Spleen (tissue), 11 donors: ENCODE data around the gene AJM1. TPM values are rescaled to one million over a fixed set of nuclear protein-coding genes. Genes with fewer than 3 reads are reported as not detected.
"Not testable (repeated sequence)": the region's sequence is repeated elsewhere in the genome, so short reads cannot be mapped to it uniquely, and the experiment has no call there.

Source experiments
- DNase-seq: peaks from one replicate; pipeline ENCODE4 v3.0.0-alpha.2; 2020
- H3K27ac ChIP-seq, 8 donors: fragments of 200-600 bp; sonication (generic) in 7 of 8; 1 replicate in 4 of 8; 2 replicates in 4 of 8; pipeline versions ENCODE4 v1.5.0 to v1.8.0; 2016 to 2021; ENCODE audit warnings: inconsistent platforms in 4 of 8, mild to moderate bottlenecking in 4 of 8, moderate library complexity in 1 of 8
- H3K27me3 ChIP-seq, 7 donors: fragments of 200-600 bp; sonication (generic) in 6 of 7; replicated peaks in 1 of 7; 1 replicate in 4 of 7; 2 replicates in 3 of 7; pipeline versions ENCODE4 v1.5.0 to v1.8.0; 2016 to 2021; ENCODE audit warnings: inconsistent platforms in 3 of 7, mild to moderate bottlenecking in 1 of 7
- H3K36me3 ChIP-seq, 6 donors: fragments of 200-600 bp; sonication (generic) in 5 of 6; 1 replicate in 4 of 6; 2 replicates in 2 of 6; pipeline versions ENCODE4 v1.5.0 to v1.8.0; 2016 to 2021; ENCODE audit warnings: inconsistent platforms in 2 of 6
- H3K4me1 ChIP-seq, 6 donors: fragments of 200-600 bp; sonication (generic) in 5 of 6; 1 replicate in 3 of 6; 2 replicates in 3 of 6; pipeline versions ENCODE4 v1.5.0 to v1.8.0; 2016 to 2021; ENCODE audit warnings: inconsistent platforms in 3 of 6
- H3K4me3 ChIP-seq, 8 donors: fragments of 200-600 bp; sonication (generic) in 7 of 8; 1 replicate in 4 of 8; 2 replicates in 4 of 8; pipeline versions ENCODE4 v1.5.0 to v1.8.0; 2016 to 2021; ENCODE audit warnings: inconsistent platforms in 4 of 8, mild to moderate bottlenecking in 4 of 8, moderate library complexity in 2 of 8
- H3K9me3 ChIP-seq, 8 donors: fragments of 200-600 bp; sonication (generic) in 7 of 8; 1 replicate in 4 of 8; 2 replicates in 4 of 8; pipeline versions ENCODE4 v1.5.0 to v1.8.0; 2016 to 2021; ENCODE audit warnings: inconsistent platforms in 4 of 8
- POLR2A ChIP-seq, 3 donors: fragments of 450-650 bp; IDR thresholded peaks; one replicate each; pipeline ENCODE4 v1.5.1; 2017; ENCODE audit warnings: antibody characterized with exemption in 3 of 3, mild to moderate bottlenecking in 1 of 3
- POLR2AphosphoS5 ChIP-seq, 3 donors: sonication (generic); formaldehyde crosslinking; IDR thresholded peaks; one replicate each; pipeline ENCODE4 v1.5.1; 2017; ENCODE audit warnings: antibody characterized with exemption in 3 of 3
- WGBS, 5 donors: extraction: QIAGEN DNeasy Blood & Tissue Kit in 3 of 5; methylation state at CpG; one replicate each; pipeline versions ENCODE4 v1.1.5 to v1.1.7; 2013 to 2018; 5-methylcytosine and 5-hydroxymethylcytosine counted together
- intact Hi-C: fragments of 100-400 bp; cut with DNase I; formaldehyde crosslinking; loops from one replicate; pipeline ENCODE4 v1.15.0; 2023; ENCODE audit warnings: low total_unique reads
- polyA plus RNA-seq, 3 donors: library from polyadenylated mRNA; stranded (reverse); fragments of 200-250 nt; gene quantifications; one replicate each; pipeline ENCODE4 v1.2.1, GENCODE V29; 2013
- total RNA-seq, 7 donors: library from RNA; depleted of rRNA in 3 of 7; stranded (reverse); fragments of >200 nt in 3 of 7; fragmentation: NEBNext Ultra II Directional in 4 of 7; extraction: Animal tissue kit (Norgen Biotek cat#: 25700) in 4 of 7; gene quantifications; one replicate each; pipeline versions ENCODE4 v1.1.0 to v1.2.1, GENCODE V29; 2016 to 2021
- TF ChIP-seq, protein P1 (sequence below), 11 experiments: fragments of 200-600 bp in 7 of 11; fragments of 450-650 bp in 4 of 11; sonication (generic) in 4 of 11; IDR thresholded peaks in 8 of 11; conservative IDR thresholded peaks in 3 of 11; 1 replicate in 7 of 11; 2 replicates in 4 of 11; pipeline versions ENCODE4 v1.4.0 to v1.8.0; 2016 to 2021; ENCODE audit warnings: antibody characterized with exemption in 11 of 11, inconsistent platforms in 4 of 11, mild to moderate bottlenecking in 1 of 11
- donor health status: healthy with polysubstance abuse.
- donor health status: DM: no; HTN: no; CAD: no; lungs with moderate emphysema.
- donor health status: DM: no; HTN: no; CAD: no.
- donor health status: Bipolar disorder and iron deficiency.
- donor health status: healthy.
- donor health status: DM: no; HTN: no; CAD: no.
- donor health status: DM: yes; HTN: yes; CAD: no.

Gene AJM1
- total and polyA plus RNA-seq, 10 donors: 0.91 to 13.1 (median 4.9) TPM

DNA sequence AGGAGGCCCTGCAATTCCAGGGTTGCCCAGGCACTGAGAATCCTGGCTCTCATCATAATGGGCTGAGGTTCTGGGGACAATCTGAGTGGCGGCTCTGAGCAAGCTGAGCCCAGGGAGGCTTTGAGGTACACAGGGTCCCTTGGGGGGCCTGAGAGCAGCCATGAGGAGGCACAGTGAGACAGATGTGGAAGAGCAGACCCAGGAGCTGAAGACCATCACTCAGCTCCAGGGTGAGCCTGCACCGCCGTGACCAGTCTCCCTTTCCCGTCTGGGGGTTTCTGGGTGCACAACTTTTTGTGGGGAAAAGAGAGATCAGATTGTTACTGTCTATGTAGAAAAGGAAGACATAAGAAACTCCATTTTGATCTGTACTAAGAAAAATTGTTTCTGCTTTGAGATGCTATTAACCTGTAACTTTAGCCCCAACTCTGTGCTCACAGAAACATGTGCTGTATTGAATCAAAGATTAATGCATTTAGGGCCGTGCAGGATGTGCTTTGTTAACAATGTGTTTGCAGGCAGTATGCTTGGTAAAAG lies 46.0 kb upstream of the AJM1 start, which contains the start of gene CCDC183:
CCDC183 (plus strand) TSS at position 101 of the 537 bp plus-strand sequence; CDS start at position 161, 60 bp downstream.
- TF ChIP-seq, protein P1, sequence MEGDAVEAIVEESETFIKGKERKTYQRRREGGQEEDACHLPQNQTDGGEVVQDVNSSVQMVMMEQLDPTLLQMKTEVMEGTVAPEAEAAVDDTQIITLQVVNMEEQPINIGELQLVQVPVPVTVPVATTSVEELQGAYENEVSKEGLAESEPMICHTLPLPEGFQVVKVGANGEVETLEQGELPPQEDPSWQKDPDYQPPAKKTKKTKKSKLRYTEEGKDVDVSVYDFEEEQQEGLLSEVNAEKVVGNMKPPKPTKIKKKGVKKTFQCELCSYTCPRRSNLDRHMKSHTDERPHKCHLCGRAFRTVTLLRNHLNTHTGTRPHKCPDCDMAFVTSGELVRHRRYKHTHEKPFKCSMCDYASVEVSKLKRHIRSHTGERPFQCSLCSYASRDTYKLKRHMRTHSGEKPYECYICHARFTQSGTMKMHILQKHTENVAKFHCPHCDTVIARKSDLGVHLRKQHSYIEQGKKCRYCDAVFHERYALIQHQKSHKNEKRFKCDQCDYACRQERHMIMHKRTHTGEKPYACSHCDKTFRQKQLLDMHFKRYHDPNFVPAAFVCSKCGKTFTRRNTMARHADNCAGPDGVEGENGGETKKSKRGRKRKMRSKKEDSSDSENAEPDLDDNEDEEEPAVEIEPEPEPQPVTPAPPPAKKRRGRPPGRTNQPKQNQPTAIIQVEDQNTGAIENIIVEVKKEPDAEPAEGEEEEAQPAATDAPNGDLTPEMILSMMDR (IDR thresholded peaks at IDR 0.05 in 8 of 11, conservative IDR thresholded peaks at IDR 0.05 in 3 of 11): no peak
- TF ChIP-seq POLR2A (IDR thresholded peaks at IDR 0.05) (no peak), POLR2AphosphoS5 (IDR thresholded peaks at IDR 0.05) (no peak)
- intact Hi-C loops: no loop called here
- Histone ChIP-seq H3K27ac (no peak within 1 kb of the TSS), H3K9me3 (no peaks in the 10 kb centered on the region), H3K4me3 (no peak within 1 kb of the TSS), H3K27me3 (peaks cover 0 to 55% (median 29%) of the 10 kb centered on the region in 7 donors), H3K36me3 (peaks cover 0 to 26% (median 4%) of the 10 kb centered on the region in 6 donors), H3K4me1 (peaks cover 24 to 80% (median 46%) of the 10 kb centered on the region in 6 donors)
- no peak for DNase-seq
- 55 to 61% (median 58%) methylated on average over 4 to 5 of the region's 5 CpGs for WGBS, 5 donors

DNA sequence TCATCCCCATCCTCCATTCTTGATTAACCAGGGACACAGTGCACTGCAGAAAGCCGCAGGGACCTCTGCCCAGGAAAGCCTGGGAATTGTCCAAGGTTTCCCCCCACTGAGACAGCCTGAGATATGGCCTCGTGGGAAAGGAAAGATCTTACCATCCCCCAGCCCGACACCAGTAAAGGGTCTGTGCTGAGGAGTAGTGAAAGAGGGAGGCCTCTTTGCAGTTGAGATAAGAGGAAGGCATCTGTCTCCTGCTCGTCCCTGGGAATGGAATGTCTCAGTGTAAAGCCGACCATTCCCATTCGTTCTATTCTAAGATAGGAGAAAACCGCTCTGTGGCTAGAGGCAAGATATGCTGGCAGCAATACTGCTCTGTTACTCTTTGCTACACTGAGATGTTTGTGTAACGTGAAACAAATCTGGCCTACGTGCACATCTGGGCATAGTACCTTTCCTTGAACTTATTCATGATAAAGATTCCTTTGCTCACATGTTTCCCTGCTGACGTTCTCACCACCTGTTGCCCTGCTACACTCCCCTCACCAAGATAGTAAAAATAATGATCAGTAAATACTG lies 45.4 kb upstream of the AJM1 start:
- Histone ChIP-seq H3K27me3 (peaks cover 0 to 61% (median 34%) of the 10 kb centered on the region in 7 donors), H3K36me3 (peaks cover 0 to 26% (median 4%) of the 10 kb centered on the region in 6 donors), H3K4me1 (peaks cover 23 to 80% (median 44%) of the 10 kb centered on the region in 6 donors)
- DNase-seq, intact Hi-C loops, H3K4me3 ChIP-seq, H3K9me3 ChIP-seq, H3K27ac ChIP-seq: not testable (repeated sequence)
- 23 to 39% (median 31%) methylated on average over 10 of the region's 10 CpGs for WGBS, 5 donors

DNA sequence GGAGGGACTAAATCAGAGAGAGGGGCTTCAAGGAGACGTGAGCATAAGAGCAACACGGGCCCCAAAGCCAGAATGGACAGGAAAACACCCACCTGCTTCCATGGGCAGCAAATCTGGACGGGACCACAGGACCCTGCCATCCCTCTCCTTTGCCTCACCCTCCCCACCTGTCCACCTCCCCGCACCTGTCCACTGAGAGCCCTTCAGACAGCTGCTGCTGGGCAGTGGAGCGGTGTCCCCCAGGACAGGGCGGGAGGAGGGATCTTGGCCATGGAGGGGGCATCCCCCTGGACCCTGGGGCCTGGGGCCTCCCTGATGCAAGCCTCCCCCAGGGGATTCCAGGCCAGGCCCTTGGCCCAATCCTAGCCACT lies 43.6 kb upstream of the AJM1 start:
- H3K27ac ChIP-seq: no peak overlapping the region
- H3K4me3 ChIP-seq: no peak overlapping the region
- no peak for TF ChIP-seq POLR2A (IDR thresholded peaks at IDR 0.05)
- TF ChIP-seq POLR2AphosphoS5 (IDR thresholded peaks at IDR 0.05): no peak
- TF ChIP-seq, protein P1 (IDR thresholded peaks at IDR 0.05 in 8 of 11, conservative IDR thresholded peaks at IDR 0.05 in 3 of 11): no peak
- no peak for DNase-seq
- peaks cover 0 to 69% (median 41%) of the 10 kb centered on the region in 7 donors for H3K27me3 ChIP-seq
- H3K36me3 ChIP-seq: peaks cover 0 to 12% (median 0%) of the 10 kb centered on the region in 6 donors
- intact Hi-C loops: no loop called here
- no peaks in the 10 kb centered on the region for H3K9me3 ChIP-seq
- H3K4me1 ChIP-seq: peaks cover 16 to 64% (median 31%) of the 10 kb centered on the region in 6 donors
- WGBS, 5 donors: 73 to 89% (median 87%) methylated on average over 4 to 6 of the region's 6 CpGs

DNA sequence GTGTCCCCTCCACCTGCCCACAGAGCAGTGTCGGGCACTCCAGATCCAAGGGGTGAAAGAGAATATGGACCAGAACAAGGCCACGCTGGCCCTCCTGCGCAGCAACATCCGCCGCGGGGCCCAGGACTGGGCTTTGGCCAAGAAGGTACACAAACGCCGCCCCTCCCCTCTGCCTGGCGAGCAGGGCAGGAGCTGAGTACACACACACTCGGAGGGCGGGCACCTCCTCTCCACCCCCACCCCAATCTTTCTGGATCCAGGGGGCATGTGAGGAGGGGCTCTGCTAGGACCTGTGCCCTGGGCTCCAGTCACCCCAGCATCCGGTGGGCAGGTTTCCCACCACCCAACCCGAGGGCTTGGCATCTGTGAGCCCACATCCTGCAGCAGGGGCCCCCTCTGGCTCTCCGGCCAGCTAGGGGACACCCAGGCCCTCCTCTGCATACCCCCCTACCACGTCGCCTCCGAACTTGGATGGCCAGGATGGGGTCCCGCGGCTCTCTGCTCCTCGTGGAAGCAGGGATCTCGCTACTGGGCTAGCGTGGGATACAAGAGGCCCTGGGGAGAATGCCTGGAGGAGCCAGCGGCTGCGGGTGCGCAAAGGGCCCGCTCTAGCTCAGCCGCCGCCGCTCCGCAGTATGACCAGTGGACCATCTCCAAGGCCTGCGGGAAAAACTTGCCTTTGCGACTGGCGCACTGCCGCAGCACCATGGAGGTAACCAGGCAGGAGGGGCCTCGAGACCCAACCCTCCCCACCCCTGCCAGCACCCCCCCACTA lies 43.0 kb upstream of the AJM1 start:
- peak; percentile 79 for DNase-seq
- Histone ChIP-seq H3K9me3 (no peaks in the 10 kb centered on the region), H3K4me1 (peaks cover 16 to 61% (median 31%) of the 10 kb centered on the region in 6 donors), H3K27ac (peak overlapping the region in 1 of 8 donors; percentile 37), H3K27me3 (peaks cover 0 to 69% (median 41%) of the 10 kb centered on the region in 7 donors), H3K36me3 (peaks cover 0 to 12% (median 0%) of the 10 kb centered on the region in 6 donors), H3K4me3 (peak overlapping the region; percentile 1 to 75 (median 50))
- 25 to 80% (median 37%) methylated on average over 10 to 35 of the region's 35 CpGs for WGBS, 5 donors
- intact Hi-C loops: no loop called here
- no peak for TF ChIP-seq POLR2A (IDR thresholded peaks at IDR 0.05)
- peak in 2 of 3 donors; percentile 31 to 47 for TF ChIP-seq POLR2AphosphoS5 (IDR thresholded peaks at IDR 0.05)
